ENCODE data around the gene LMO3. TPM values are rescaled to one million over a fixed set of nuclear protein-coding genes. Genes with fewer than 3 reads are reported as not detected.

The LMO3 gene
- polyA plus RNA-seq, 1 experiment: not detected

GRCh38 chr12:16585781-16586180 lies 20.2 kb downstream of the LMO3 start:
- Histone ChIP-seq H3K27me3 (ENCODE audit: control insufficient read depth, insufficient read depth, low read length) (no peaks in the 10 kb centered on the region), H3K4me3 (ENCODE audit: low read depth, low read length) (no peak overlapping the region), H3K36me3 (ENCODE audit: control insufficient read depth, insufficient read depth, low read length) (no peaks in the 10 kb centered on the region)
- ChIA-PET CTCF (no interaction called here), POLR2A (no interaction called here)
- TF ChIP-seq CTCF (IDR thresholded peaks at IDR 0.05; ENCODE audit: insufficient read depth, low read depth, low read length): no peak
- DNase-seq (ENCODE audit: low read depth): no peak

GRCh38 chr12:16583969-16584745 lies 21.8 kb downstream of the LMO3 start:
- H3K4me3 ChIP-seq (ENCODE audit: low read depth, low read length): no peak overlapping the region
- ChIA-PET CTCF (no interaction called here), POLR2A (no interaction called here)
- no peaks in the 10 kb centered on the region for H3K36me3 ChIP-seq (ENCODE audit: control insufficient read depth, insufficient read depth, low read length)
- no peak for TF ChIP-seq CTCF (IDR thresholded peaks at IDR 0.05; ENCODE audit: insufficient read depth, low read depth, low read length)
- H3K27me3 ChIP-seq (ENCODE audit: control insufficient read depth, insufficient read depth, low read length): no peaks in the 10 kb centered on the region
- no peak for DNase-seq (ENCODE audit: low read depth)

- POLR2A ChIA-PET: no interaction called here
- Histone ChIP-seq H3K4me3 (ENCODE audit: low read depth, low read length) (no peak overlapping the region), H3K27me3 (ENCODE audit: control insufficient read depth, insufficient read depth, low read length) (no peaks in the 10 kb centered on the region), H3K36me3 (ENCODE audit: control insufficient read depth, insufficient read depth, low read length) (no peaks in the 10 kb centered on the region)
- no peak for DNase-seq (ENCODE audit: low read depth)
- CTCF ChIA-PET: no interaction called here
- no peak for TF ChIP-seq CTCF (IDR thresholded peaks at IDR 0.05; ENCODE audit: insufficient read depth, low read depth, low read length)
Observed at GRCh38 chr12:16581416-16581815, 24.5 kb downstream of the LMO3 start.

- Histone ChIP-seq H3K36me3 (ENCODE audit: control insufficient read depth, insufficient read depth, low read length) (no peaks in the 10 kb centered on the region), H3K4me3 (ENCODE audit: low read depth, low read length) (no peak overlapping the region), H3K27me3 (ENCODE audit: control insufficient read depth, insufficient read depth, low read length) (no peaks in the 10 kb centered on the region)
- TF ChIP-seq CTCF (IDR thresholded peaks at IDR 0.05; ENCODE audit: insufficient read depth, low read depth, low read length): no peak
- DNase-seq (ENCODE audit: low read depth): no peak
- ChIA-PET CTCF (no interaction called here), POLR2A (no interaction called here)
Observed at GRCh38 chr12:16579041-16579440, 26.9 kb downstream of the LMO3 start.

GRCh38 chr12:16573398-16574077 lies 32.4 kb downstream of the LMO3 start:
- no peak overlapping the region for H3K4me3 ChIP-seq (ENCODE audit: low read depth, low read length)
- no peak for DNase-seq (ENCODE audit: low read depth)
- POLR2A ChIA-PET: no interaction called here
- no peaks in the 10 kb centered on the region for H3K36me3 ChIP-seq (ENCODE audit: control insufficient read depth, insufficient read depth, low read length)
- CTCF ChIA-PET: no interaction called here
- no peaks in the 10 kb centered on the region for H3K27me3 ChIP-seq (ENCODE audit: control insufficient read depth, insufficient read depth, low read length)
- TF ChIP-seq CTCF (IDR thresholded peaks at IDR 0.05; ENCODE audit: insufficient read depth, low read depth, low read length): no peak

Measured in BJ (cell line).